ENCODE data around the gene TAF1C. TPM values are rescaled to one million over a fixed set of nuclear protein-coding genes. Genes with fewer than 3 reads are reported as not detected.

TAF1C gene
- polyA plus RNA-seq, 1 of the 3 experiments (the other 2 are of a cell fraction) = 49.3 TPM

DNA sequence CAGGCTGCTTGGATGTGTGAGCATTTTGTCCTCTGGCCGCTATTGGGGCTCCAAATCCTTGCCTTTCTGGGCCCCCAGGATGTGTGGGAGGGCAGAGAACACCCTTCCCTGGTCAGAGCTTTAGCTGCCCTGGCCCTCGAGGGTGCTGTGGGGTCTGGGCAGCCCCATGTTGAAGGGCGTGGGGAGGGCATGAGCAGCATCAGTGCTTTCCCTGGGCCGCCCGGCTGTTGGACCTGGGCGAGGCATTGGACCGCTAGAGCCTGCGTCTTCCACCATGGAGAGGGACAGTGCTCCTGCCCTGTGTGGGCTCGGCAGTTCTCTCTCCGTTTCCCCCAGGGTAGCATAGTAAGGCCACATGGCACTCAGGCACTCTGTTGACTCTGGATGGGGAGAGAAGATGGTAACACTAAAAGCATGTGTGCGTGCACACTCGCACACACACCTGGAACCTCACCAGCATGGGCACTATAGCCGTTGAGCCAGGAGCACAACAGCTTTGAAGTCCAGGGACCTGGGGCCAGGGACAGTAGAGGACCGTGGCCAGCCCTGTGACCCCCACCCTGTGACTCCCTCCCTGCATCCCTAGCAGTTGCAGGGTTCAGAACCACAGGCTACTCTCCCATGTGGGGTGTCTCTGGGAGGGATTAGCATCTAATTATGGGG lies 10.7 kb upstream of the TAF1C start:
- H3K4me1 ChIP-seq (ENCODE audit: control insufficient read depth in 1 of 2, insufficient read depth in 2 of 2, low read depth in 1 of 2, low read length in 1 of 2) = no peaks in the 10 kb centered on the region
- H3K36me3 ChIP-seq (replicated peaks in 1 of 2; ENCODE audit: control insufficient read depth in 1 of 2, insufficient read depth in 2 of 2, low read length in 1 of 2) = no peaks in the 10 kb centered on the region
- H3K79me2 ChIP-seq (ENCODE audit: insufficient read depth) = no peaks in the 10 kb centered on the region
- H3F3A ChIP-seq (replicated peaks; ENCODE audit: insufficient read depth) = no peaks in the 10 kb centered on the region
- H4K20me1 ChIP-seq (ENCODE audit: insufficient read depth) = no peaks in the 10 kb centered on the region
- no peaks in the 10 kb centered on the region for H3K9me2 ChIP-seq
- WGBS (ENCODE audit: low lambda C conversion rate) = 88% methylated on average over 10 of the region's 14 CpGs
- no peak for TF ChIP-seq GATA2 (CRISPR knock-in tag; IDR thresholded peaks at IDR 0.05)
- TF ChIP-seq, protein P1, sequence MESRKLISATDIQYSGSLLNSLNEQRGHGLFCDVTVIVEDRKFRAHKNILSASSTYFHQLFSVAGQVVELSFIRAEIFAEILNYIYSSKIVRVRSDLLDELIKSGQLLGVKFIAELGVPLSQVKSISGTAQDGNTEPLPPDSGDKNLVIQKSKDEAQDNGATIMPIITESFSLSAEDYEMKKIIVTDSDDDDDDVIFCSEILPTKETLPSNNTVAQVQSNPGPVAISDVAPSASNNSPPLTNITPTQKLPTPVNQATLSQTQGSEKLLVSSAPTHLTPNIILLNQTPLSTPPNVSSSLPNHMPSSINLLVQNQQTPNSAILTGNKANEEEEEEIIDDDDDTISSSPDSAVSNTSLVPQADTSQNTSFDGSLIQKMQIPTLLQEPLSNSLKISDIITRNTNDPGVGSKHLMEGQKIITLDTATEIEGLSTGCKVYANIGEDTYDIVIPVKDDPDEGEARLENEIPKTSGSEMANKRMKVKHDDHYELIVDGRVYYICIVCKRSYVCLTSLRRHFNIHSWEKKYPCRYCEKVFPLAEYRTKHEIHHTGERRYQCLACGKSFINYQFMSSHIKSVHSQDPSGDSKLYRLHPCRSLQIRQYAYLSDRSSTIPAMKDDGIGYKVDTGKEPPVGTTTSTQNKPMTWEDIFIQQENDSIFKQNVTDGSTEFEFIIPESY (IDR thresholded peaks at IDR 0.05; ENCODE audit: borderline replicate concordance, low read depth) = no peak
- TF ChIP-seq, protein P2, sequence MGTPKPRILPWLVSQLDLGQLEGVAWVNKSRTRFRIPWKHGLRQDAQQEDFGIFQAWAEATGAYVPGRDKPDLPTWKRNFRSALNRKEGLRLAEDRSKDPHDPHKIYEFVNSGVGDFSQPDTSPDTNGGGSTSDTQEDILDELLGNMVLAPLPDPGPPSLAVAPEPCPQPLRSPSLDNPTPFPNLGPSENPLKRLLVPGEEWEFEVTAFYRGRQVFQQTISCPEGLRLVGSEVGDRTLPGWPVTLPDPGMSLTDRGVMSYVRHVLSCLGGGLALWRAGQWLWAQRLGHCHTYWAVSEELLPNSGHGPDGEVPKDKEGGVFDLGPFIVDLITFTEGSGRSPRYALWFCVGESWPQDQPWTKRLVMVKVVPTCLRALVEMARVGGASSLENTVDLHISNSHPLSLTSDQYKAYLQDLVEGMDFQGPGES (IDR thresholded peaks at IDR 0.05; ENCODE audit: low read depth, low read length) = no peak
- TF ChIP-seq EZH2phosphoT487 (IDR thresholded peaks at IDR 0.05; ENCODE audit: borderline replicate concordance, low read depth) = no peak
- no peak for TF ChIP-seq FOXM1 (IDR thresholded peaks at IDR 0.05; ENCODE audit: low read depth)
- no peak for TF ChIP-seq SMC3 (IDR thresholded peaks at IDR 0.05; ENCODE audit: low read depth, low read length)
- no peak for TF ChIP-seq FOXJ3 (CRISPR knock-in tag; IDR thresholded peaks at IDR 0.05)
- no peak for TF ChIP-seq RAD21 (IDR thresholded peaks at IDR 0.05; ENCODE audit: low read length)
- no peak overlapping the region for H3K9ac ChIP-seq
- no peak for DNase-seq
- no peak overlapping the region for H3K27ac ChIP-seq (ENCODE audit: low read depth in 2 of 2, low read length in 1 of 2)
- H3K9me3 ChIP-seq = no peaks in the 10 kb centered on the region
- ChIA-PET CTCF (interaction anchor here (4.2 kb wide), 1 partner anchor 11 kb away, joined by 24 read pairs; the partner anchor contains the start of gene TAF1C), POLR2A (no interaction called here)
- H3K4me3 ChIP-seq (ENCODE audit: low read depth in 2 of 2, low read length in 1 of 2) = no peak overlapping the region
- H3K27me3 ChIP-seq (ENCODE audit: insufficient read depth) = no peaks in the 10 kb centered on the region
- no peak overlapping the region for H3K4me2 ChIP-seq
- H2AFZ ChIP-seq (ENCODE audit: low read depth) = no peak overlapping the region

DNA sequence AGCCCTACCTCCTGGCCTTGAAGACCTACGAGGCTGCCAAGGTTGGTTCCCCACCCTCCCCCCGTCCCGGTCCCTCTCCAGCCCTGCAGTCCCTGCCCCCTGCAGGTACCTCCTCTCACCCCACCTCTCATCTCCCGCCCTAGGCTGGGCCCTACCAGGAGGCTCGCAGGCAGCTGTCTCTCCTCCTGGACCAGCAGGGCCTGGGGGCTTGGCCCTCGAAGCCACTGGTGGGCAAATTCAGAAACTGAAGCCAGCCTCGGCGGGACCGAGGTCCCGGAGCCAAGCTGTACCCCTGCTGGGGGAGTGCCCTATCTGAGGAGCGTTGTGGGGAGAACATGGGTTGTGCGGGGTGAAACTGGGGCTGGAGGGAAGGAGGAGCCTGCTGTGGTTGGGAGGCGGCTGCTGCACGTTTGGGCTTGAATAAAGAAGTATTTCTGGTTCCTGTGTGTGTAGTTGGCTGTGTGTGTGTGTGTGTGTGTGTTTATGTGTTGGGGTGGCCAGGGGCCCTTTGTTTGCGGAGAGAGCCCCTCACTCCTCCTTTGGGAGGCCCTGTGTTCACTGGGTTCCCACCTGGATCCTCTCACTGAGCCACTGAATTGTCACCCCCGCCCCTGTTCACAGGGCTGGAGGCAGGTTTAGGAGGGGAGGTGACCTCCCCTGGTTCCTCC lies 10.0 kb upstream of the TAF1C start:
- TF ChIP-seq NRF1 (IDR thresholded peaks at IDR 0.05; ENCODE audit: low read depth, low read length) = no peak
- TF ChIP-seq, protein P3, sequence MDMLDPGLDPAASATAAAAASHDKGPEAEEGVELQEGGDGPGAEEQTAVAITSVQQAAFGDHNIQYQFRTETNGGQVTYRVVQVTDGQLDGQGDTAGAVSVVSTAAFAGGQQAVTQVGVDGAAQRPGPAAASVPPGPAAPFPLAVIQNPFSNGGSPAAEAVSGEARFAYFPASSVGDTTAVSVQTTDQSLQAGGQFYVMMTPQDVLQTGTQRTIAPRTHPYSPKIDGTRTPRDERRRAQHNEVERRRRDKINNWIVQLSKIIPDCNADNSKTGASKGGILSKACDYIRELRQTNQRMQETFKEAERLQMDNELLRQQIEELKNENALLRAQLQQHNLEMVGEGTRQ (IDR thresholded peaks at IDR 0.05; ENCODE audit: borderline replicate concordance, low read depth, low read length) = no peak
- TF ChIP-seq, protein P4, sequence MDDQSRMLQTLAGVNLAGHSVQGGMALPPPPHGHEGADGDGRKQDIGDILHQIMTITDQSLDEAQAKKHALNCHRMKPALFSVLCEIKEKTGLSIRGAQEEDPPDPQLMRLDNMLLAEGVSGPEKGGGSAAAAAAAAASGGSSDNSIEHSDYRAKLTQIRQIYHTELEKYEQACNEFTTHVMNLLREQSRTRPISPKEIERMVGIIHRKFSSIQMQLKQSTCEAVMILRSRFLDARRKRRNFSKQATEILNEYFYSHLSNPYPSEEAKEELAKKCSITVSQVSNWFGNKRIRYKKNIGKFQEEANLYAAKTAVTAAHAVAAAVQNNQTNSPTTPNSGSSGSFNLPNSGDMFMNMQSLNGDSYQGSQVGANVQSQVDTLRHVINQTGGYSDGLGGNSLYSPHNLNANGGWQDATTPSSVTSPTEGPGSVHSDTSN (IDR thresholded peaks at IDR 0.05) = no peak
- TF ChIP-seq SMC3 (IDR thresholded peaks at IDR 0.05; ENCODE audit: low read depth, low read length) = no peak
- TF ChIP-seq, protein P5, sequence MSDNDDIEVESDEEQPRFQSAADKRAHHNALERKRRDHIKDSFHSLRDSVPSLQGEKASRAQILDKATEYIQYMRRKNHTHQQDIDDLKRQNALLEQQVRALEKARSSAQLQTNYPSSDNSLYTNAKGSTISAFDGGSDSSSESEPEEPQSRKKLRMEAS (IDR thresholded peaks at IDR 0.05; ENCODE audit: low read depth) = no peak
- TF ChIP-seq NFIC (IDR thresholded peaks at IDR 0.05; ENCODE audit: borderline replicate concordance) = no peak
- no peaks in the 10 kb centered on the region for H3K9me2 ChIP-seq
- H3K27ac ChIP-seq (ENCODE audit: low read depth in 2 of 2, low read length in 1 of 2) = no peak overlapping the region
- no peaks in the 10 kb centered on the region for H3K4me1 ChIP-seq (ENCODE audit: control insufficient read depth in 1 of 2, insufficient read depth in 2 of 2, low read depth in 1 of 2, low read length in 1 of 2)
- ChIA-PET POLR2A (no interaction called here), CTCF (interaction anchor here (0.6 to 4.2 kb wide), 2 partner anchors 10 to 22 kb away, joined by 3 to 24 read pairs; partner anchors contain the start of gene TAF1C)
- DNase-seq = no peak
- no peaks in the 10 kb centered on the region for H3F3A ChIP-seq (replicated peaks; ENCODE audit: insufficient read depth)
- 82% methylated on average over 13 of the region's 16 CpGs for WGBS (ENCODE audit: low lambda C conversion rate)
- H3K4me2 ChIP-seq = no peak overlapping the region
- no peak overlapping the region for H3K9ac ChIP-seq
- H3K9me3 ChIP-seq = no peaks in the 10 kb centered on the region
- no peaks in the 10 kb centered on the region for H3K36me3 ChIP-seq (replicated peaks in 1 of 2; ENCODE audit: control insufficient read depth in 1 of 2, insufficient read depth in 2 of 2, low read length in 1 of 2)
- H3K79me2 ChIP-seq (ENCODE audit: insufficient read depth) = no peaks in the 10 kb centered on the region
- H3K4me3 ChIP-seq (ENCODE audit: low read depth in 2 of 2, low read length in 1 of 2) = no peak overlapping the region
- H4K20me1 ChIP-seq (ENCODE audit: insufficient read depth) = no peaks in the 10 kb centered on the region
- H3K27me3 ChIP-seq (ENCODE audit: insufficient read depth) = no peaks in the 10 kb centered on the region
- H2AFZ ChIP-seq (ENCODE audit: low read depth) = no peak overlapping the region
